Aorta (tissue), 5 donors: Measurements from ENCODE around the gene TARBP2. TPM values are rescaled to one million over a fixed set of nuclear protein-coding genes. Genes with fewer than 3 reads are reported as not detected.

Source experiments
- ATAC-seq: fragments of 200-7000 bp; cut with Tn5 transposase; one replicate; pipeline ENCODE4 v1.9.1; 2022; ENCODE audit warnings: moderate library complexity; ENCODE audit not compliant: low FRiP score
- DNase-seq, 2 donors: peaks; one replicate each; pipeline ENCODE4 v3.0.0-alpha.2; 2020
- H3K27ac ChIP-seq, 2 donors: one replicate each; pipeline ENCODE4 v1.5.1; 2013; ENCODE audit warnings: low read length in 2 of 2, mild to moderate bottlenecking in 2 of 2, moderate library complexity in 2 of 2, control low read depth in 1 of 2, inconsistent platforms in 1 of 2, low read depth in 1 of 2
- H3K27me3 ChIP-seq, 2 donors: one replicate each; pipeline ENCODE4 v1.6.1; 2013; ENCODE audit warnings: control low read depth in 1 of 2, low read length in 1 of 2, mild to moderate bottlenecking in 1 of 2, moderate library complexity in 1 of 2; ENCODE audit not compliant: insufficient read depth in 2 of 2, control insufficient read depth in 1 of 2
- H3K36me3 ChIP-seq, 2 donors: one replicate each; pipeline ENCODE4 v1.6.1; 2013; ENCODE audit warnings: control low read depth in 1 of 2, low read length in 1 of 2, mild to moderate bottlenecking in 1 of 2; ENCODE audit not compliant: insufficient read depth in 2 of 2, control insufficient read depth in 1 of 2
- H3K4me1 ChIP-seq, 2 donors: one replicate each; pipeline ENCODE4 v1.6.1; 2013; ENCODE audit warnings: low read length in 2 of 2, control low read depth in 1 of 2, mild to moderate bottlenecking in 1 of 2, moderate library complexity in 1 of 2; ENCODE audit not compliant: insufficient read depth in 2 of 2, control insufficient read depth in 1 of 2
- H3K4me3 ChIP-seq, 2 donors: one replicate each; pipeline ENCODE4 v1.5.1; 2013; ENCODE audit warnings: low read length in 2 of 2, control low read depth in 1 of 2, mild to moderate bottlenecking in 1 of 2
- H3K9me3 ChIP-seq: one replicate; pipeline ENCODE4 v1.6.1; 2013; ENCODE audit warnings: mild to moderate bottlenecking, low read length; ENCODE audit not compliant: control insufficient read depth
- WGBS, 2 donors: extraction: QIAGEN DNeasy Blood & Tissue Kit; methylation state at CpG; one replicate each; pipeline ENCODE4 v1.1.7; 2013; 5-methylcytosine and 5-hydroxymethylcytosine counted together
- intact Hi-C, 2 donors: fragments of 100-400 bp; cut with DNase I; formaldehyde crosslinking; loops; one replicate each; pipeline versions ENCODE4 v1.14.2 to v1.15.0; 2022
- polyA plus RNA-seq, 2 donors: library from polyadenylated mRNA; stranded (reverse); fragments of 200-250 nt; gene quantifications; one replicate each; pipeline ENCODE4 v1.2.3, GENCODE V29; 2013
- total RNA-seq, 2 donors: library from RNA; stranded (reverse); fragmentation: NEBNext Ultra II Directional; extraction: Animal tissue kit (Norgen Biotek cat#: 25700); gene quantifications; one replicate each; pipeline ENCODE4 v1.2.1, GENCODE V29; 2021
- donor health status: healthy with polysubstance abuse.
- donor health status: Bipolar disorder and iron deficiency.
- donor health status: DM: no; HTN: no; CAD: no.
- donor health status: DM: no; HTN: no; CAD: no.
- donor health status: DM: yes; HTN: yes; CAD: no.

TARBP2 gene
- total and polyA plus RNA-seq, 4 donors = 8.8 to 36.3 (median 17.0) TPM

GRCh38 chr12:53461059-53461458 is 40.0 kb upstream of the TARBP2 start:
- no peak for DNase-seq
- intact Hi-C loops = no loop called here
- Histone ChIP-seq H3K27me3 (no peaks in the 10 kb centered on the region), H3K4me3 (no peak overlapping the region), H3K4me1 (no peaks in the 10 kb centered on the region), H3K9me3 (no peaks in the 10 kb centered on the region), H3K27ac (no peak overlapping the region), H3K36me3 (peaks cover 18% of the 10 kb centered on the region in 2 donors)
- ATAC-seq = no peak
- WGBS, 2 donors = 23 to 25% methylated on average over 3 of the region's 3 CpGs

- ATAC-seq (no peak), DNase-seq (no peak)
- Histone ChIP-seq H3K27ac (no peak overlapping the region), H3K4me3 (no peak overlapping the region), H3K27me3 (no peaks in the 10 kb centered on the region), H3K36me3 (peaks cover 19 to 23% of the 10 kb centered on the region in 2 donors), H3K4me1 (no peaks in the 10 kb centered on the region), H3K9me3 (no peaks in the 10 kb centered on the region)
- intact Hi-C loops = no loop called here
- WGBS, 2 donors = 77 to 78% methylated on average over 8 of the region's 8 CpGs
These were observed 39.5 kb upstream of the TARBP2 start for GRCh38 chr12:53461591-53461990.

- Histone ChIP-seq H3K4me3 (no peak overlapping the region), H3K9me3 (no peaks in the 10 kb centered on the region), H3K36me3 (peaks cover 14 to 30% of the 10 kb centered on the region in 2 donors), H3K27me3 (no peaks in the 10 kb centered on the region), H3K4me1 (no peaks in the 10 kb centered on the region), H3K27ac (no peak overlapping the region)
- intact Hi-C loops = no loop called here
- 62 to 68% methylated on average over 3 of the region's 3 CpGs for WGBS, 2 donors
- DNase-seq (no peak), ATAC-seq (no peak)
These were observed 38.1 kb upstream of the TARBP2 start for GRCh38 chr12:53462935-53463334.

GRCh38 chr12:53463802-53464560 is 37.1 kb upstream of the TARBP2 start:
- H3K4me3 ChIP-seq = no peak overlapping the region
- ATAC-seq (no peak), DNase-seq (no peak)
- H3K27ac ChIP-seq = no peak overlapping the region
- no peaks in the 10 kb centered on the region for H3K9me3 ChIP-seq
- H3K4me1 ChIP-seq = no peaks in the 10 kb centered on the region
- WGBS, 2 donors = 49 to 53% methylated on average over 5 of the region's 5 CpGs
- peaks cover 16 to 30% of the 10 kb centered on the region in 2 donors for H3K36me3 ChIP-seq
- intact Hi-C loops = no loop called here
- no peaks in the 10 kb centered on the region for H3K27me3 ChIP-seq

GRCh38 chr12:53464685-53465418 is 36.2 kb upstream of the TARBP2 start:
- intact Hi-C loops = no loop called here
- no peaks in the 10 kb centered on the region for H3K4me1 ChIP-seq
- H3K9me3 ChIP-seq = no peaks in the 10 kb centered on the region
- H3K36me3 ChIP-seq = peaks cover 14 to 30% of the 10 kb centered on the region in 2 donors
- 84 to 87% methylated on average over 11 of the region's 11 CpGs for WGBS, 2 donors
- no peak for ATAC-seq
- no peak overlapping the region for H3K4me3 ChIP-seq
- DNase-seq = no peak
- no peaks in the 10 kb centered on the region for H3K27me3 ChIP-seq
- H3K27ac ChIP-seq = no peak overlapping the region

GRCh38 chr12:53465679-53466078 is 35.4 kb upstream of the TARBP2 start:
- intact Hi-C loops = no loop called here
- H3K9me3 ChIP-seq = no peaks in the 10 kb centered on the region
- H3K36me3 ChIP-seq = peaks cover 14 to 30% of the 10 kb centered on the region in 2 donors
- WGBS, 2 donors = 48 to 51% methylated on average over 2 of the region's 2 CpGs
- H3K4me3 ChIP-seq = no peak overlapping the region
- ATAC-seq = no peak
- H3K4me1 ChIP-seq = no peaks in the 10 kb centered on the region
- H3K27ac ChIP-seq = no peak overlapping the region
- H3K27me3 ChIP-seq = no peaks in the 10 kb centered on the region
- no peak for DNase-seq

- 64 to 66% methylated on average over 4 of the region's 4 CpGs for WGBS, 2 donors
- no peak overlapping the region for H3K27ac ChIP-seq
- no peak for ATAC-seq
- H3K27me3 ChIP-seq = no peaks in the 10 kb centered on the region
- H3K9me3 ChIP-seq = no peaks in the 10 kb centered on the region
- DNase-seq = no peak
- peaks cover 11 to 30% of the 10 kb centered on the region in 2 donors for H3K36me3 ChIP-seq
- H3K4me1 ChIP-seq = no peaks in the 10 kb centered on the region
- H3K4me3 ChIP-seq = no peak overlapping the region
- intact Hi-C loops = no loop called here
These were observed 34.4 kb upstream of the TARBP2 start for GRCh38 chr12:53466640-53467039.

GRCh38 chr12:53467082-53467481 is 34.0 kb upstream of the TARBP2 start:
- no peak for ATAC-seq

GRCh38 chr12:53467880-53468279 is 33.2 kb upstream of the TARBP2 start:
- no peaks in the 10 kb centered on the region for H3K27me3 ChIP-seq
- peaks cover 11 to 33% of the 10 kb centered on the region in 2 donors for H3K36me3 ChIP-seq
- ATAC-seq (no peak), DNase-seq (no peak)
- intact Hi-C loops = no loop called here
- no peak overlapping the region for H3K27ac ChIP-seq
- no peaks in the 10 kb centered on the region for H3K4me1 ChIP-seq
- H3K4me3 ChIP-seq = no peak overlapping the region
- H3K9me3 ChIP-seq = no peaks in the 10 kb centered on the region
- WGBS, 2 donors = 69 to 80% methylated on average over 2 of the region's 2 CpGs

More at GRCh38 chr12:53467082-53467481, 34.0 kb upstream of the TARBP2 start:
- Histone ChIP-seq H3K9me3 (no peaks in the 10 kb centered on the region), H3K4me3 (no peak overlapping the region), H3K4me1 (no peaks in the 10 kb centered on the region), H3K27ac (no peak overlapping the region), H3K27me3 (no peaks in the 10 kb centered on the region), H3K36me3 (peaks cover 11 to 34% of the 10 kb centered on the region in 2 donors)
- 63 to 71% methylated on average over 5 of the region's 5 CpGs for WGBS, 2 donors
- intact Hi-C loops = no loop called here
- DNase-seq = no peak
